ENCODE results near the gene RCAN1.

Gene RCAN1

DNA sequence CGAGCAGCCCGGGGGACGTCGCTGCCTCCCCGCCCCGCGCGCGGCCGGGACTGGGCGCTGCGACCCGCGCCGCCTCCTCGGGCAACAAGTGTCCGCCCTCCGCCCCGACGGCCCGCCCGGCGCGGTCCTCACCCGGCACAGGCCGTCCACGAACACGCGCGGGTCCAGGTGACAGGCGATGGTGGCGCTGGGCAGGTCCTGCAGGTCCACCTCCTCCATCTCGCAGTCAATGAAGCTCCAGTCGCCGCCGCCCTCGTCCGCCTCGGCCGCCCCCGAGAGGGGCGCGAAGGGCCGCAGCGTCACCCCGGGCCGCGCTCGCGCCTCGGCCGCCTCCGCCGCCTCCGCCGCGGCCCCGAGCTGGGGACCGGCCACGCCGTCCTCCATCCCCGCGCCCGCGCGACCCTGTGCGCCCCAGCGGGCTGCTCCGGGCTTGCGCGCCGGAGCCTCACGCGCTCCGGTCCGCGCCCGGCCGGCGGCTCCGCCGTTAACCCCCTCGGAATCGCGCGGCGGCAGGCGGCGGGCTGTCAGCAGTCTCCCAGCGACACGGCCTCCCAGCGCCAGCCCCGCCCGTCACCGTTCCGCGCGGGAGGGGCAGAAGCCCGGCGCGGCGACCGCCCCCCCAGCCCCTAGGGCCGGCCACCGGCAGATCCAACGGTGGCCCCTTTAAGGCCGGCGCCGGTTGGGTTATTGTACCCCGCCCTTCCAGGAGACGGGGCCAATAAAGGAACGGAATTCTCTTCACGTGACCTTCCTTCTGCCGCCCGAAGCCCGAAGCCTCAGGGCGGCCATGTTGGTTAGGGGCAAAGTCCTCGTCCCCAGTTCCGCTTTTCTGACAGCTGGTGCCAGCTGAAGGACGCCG lies at the start of gene RCAN1:
Gene RCAN1, minus strand, starts transcription at position 486 of the 859 bp plus-strand sequence. Its CDS starts 102 bp downstream, at position 384.
- DNase-seq (ENCODE audit: low read depth), result peak; percentile 79

DNA sequence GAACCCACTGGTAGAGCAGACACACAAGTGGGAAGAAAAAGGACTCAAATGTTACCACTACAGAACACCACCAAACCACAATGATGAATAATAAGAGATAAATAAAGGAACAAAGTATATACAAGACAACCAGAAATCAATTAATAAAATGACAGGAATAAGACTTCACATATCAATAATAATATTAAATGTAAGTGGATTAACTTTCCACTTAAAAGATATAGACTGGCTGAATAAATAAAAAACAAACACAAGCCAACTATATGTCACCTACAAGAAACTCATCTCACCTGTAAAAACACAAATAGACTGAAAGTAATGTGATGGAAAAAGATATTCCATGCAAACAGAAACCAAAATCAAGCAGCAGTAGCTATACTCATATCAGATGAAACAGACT lies 46.9 kb upstream of the RCAN1 start:
- DNase-seq (ENCODE audit: low read depth), result no peak

- DNase-seq (ENCODE audit: low read depth), result no peak
Measured at GRCh38 chr21:34653522-34653921, 38.6 kb upstream of the RCAN1 start.

DNA sequence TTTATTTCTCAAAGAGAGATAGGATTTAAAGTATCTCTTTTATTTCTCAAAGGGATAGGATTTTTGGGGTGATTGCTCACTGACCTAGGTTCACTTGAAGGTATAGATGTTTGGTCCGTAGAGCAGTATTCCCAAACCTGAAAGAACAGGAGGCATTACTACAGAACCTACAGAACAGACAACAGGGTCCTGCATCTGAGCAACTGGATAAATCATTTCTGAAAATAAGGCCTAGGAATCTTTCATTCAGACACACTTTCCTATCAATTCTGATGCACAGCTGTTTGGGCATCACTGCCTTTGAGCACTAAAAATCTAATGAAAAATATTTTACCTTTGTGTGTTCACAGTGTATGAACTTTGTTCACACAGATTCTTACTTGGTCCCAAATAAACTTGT lies 36.7 kb upstream of the RCAN1 start:
- no peak for DNase-seq (ENCODE audit: low read depth)

DNA sequence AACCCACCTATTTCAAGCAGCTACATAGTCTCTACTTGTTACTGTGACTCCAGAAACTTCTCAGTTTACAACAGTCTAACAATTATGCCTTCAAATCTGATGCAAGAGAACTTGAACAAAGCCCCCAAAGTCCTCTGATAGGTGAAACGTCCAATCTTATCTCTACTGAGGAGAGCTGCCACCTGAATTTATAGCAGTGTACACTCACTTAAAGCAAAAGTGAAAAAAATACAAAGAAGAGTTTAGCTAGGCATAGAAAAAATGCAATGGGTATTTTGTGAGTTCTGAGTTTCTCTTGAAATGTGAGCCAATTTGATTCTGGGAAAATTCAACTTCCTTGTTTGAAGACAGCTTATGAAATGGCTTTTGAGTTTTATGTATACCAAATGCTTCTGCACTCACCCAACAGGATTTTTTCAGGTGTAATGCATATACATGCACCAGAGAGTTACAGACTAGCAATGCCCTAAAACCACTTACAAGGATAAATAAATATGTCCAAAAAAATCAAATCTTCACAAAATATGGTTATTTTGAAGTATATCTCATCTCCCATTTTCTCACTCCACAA lies 36.0 kb upstream of the RCAN1 start:
- no peak for DNase-seq (ENCODE audit: low read depth)

GRCh38 chr21:34649400-34649799 lies 34.5 kb upstream of the RCAN1 start:
- DNase-seq (ENCODE audit: low read depth), result no peak

DNA sequence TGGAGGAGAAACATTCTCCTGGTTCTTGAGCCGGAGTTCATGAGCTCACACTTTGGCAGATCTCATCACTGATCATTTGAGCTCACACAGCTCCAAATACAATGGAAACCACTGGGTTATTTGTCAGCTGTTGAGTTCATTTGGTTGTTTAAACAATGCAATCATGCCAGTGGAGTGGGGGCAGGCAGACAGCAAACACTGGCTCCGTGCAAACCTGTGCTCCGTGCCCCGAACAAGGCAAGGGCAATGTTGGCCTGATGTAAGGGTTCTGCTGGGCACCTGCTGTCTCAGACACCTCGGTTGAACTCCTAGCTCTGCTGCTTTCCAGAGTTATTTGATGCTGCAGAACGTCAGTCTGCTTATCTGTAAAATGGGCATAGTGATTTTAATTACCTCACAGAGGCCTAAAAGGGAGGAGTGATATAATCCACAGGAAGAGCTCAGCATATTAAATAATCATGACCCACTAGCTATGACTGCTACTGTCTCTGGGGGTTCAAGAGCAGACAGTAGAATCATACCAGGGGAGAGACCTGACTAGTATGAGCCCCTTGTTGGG lies 33.9 kb upstream of the RCAN1 start:
- no peak for DNase-seq (ENCODE audit: low read depth)

GRCh38 chr21:34647555-34647954 lies 32.6 kb upstream of the RCAN1 start:
- DNase-seq (ENCODE audit: low read depth), result no peak

DNA sequence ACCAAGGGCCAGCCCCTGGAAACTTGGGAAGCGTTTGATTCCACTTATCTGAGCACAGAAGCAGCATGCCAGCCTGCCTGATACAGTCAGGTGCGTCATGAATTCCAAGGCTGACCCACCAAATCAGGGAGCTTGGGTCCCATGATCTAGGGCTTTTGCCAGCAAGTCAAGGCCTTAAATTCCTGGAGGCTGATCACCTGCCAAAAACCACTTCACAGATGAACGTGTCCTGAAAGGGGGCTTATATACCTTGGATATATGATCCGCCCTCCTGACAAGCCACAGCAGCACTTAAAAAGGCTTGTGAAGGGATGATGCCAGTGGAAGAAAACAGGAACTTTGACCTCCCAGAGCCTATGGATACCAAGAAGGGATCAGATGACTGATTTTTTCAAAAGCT lies 29.9 kb upstream of the RCAN1 start:
- DNase-seq (ENCODE audit: low read depth), result no peak

GRCh38 chr21:34642211-34643075 lies 27.5 kb upstream of the RCAN1 start:
- no peak for DNase-seq (ENCODE audit: low read depth)

DNA sequence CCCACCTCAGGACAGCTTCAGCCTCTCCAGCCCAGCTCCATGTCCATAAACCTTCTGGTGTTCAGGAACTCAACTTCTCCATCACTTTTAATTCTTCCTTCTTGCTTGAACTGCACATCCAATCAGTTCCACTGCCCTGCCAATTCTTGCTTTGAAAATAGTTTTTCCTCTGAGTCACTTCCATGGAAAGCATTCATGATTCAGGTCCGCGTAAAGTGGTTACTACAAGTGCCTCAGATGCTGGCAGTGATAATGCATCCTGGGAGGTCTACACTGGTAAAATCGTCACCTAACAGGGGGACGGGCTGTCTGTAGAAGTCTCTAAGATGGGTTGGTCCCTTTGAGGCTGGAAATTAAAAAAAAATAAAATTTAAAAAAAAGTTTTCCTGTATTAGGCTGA lies 25.9 kb upstream of the RCAN1 start:
- peak; percentile 21 for DNase-seq (ENCODE audit: low read depth)

GRCh38 chr21:34639882-34640788 lies 25.2 kb upstream of the RCAN1 start:
- DNase-seq (ENCODE audit: low read depth), result no peak

DNA sequence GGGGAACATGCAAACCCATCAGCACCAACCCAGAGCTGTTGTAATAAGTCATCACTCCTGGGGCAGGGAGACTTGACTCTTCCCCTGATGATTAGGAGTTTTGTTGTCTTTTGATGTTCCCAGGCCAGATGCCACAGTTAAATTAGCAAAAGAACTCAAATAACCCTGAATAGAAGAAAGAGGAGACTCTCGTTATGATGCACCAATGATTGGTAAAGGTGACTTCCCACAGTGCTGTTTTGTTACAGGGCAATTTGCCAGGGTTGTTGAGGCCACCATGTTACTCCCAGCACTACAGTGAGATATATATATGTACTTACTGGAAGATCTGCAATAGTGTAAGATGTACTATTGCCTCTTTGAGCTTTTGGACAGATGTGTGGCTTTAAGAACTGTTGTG lies 24.3 kb upstream of the RCAN1 start:
- no peak for DNase-seq (ENCODE audit: low read depth)

DNA sequence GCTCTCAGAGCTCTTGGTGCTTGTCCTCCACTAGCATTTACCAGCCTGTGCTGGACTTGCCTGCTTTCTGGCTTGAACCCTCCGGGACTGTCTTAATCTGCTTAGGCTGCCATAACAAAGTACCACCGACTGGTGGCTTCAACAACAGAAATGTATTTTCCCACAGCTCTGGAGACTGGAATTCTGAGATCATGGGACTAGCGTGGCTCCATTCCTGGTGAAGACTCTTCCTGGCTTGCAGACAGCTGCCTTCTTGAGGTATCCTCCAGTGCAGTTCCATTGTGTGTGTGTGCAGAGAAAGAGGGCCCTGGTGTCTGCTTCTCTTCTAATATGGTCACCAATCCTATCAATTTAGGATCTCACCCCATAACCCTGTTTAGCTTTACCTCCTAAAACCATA lies 22.0 kb upstream of the RCAN1 start:
- DNase-seq (ENCODE audit: low read depth), result no peak

DNA sequence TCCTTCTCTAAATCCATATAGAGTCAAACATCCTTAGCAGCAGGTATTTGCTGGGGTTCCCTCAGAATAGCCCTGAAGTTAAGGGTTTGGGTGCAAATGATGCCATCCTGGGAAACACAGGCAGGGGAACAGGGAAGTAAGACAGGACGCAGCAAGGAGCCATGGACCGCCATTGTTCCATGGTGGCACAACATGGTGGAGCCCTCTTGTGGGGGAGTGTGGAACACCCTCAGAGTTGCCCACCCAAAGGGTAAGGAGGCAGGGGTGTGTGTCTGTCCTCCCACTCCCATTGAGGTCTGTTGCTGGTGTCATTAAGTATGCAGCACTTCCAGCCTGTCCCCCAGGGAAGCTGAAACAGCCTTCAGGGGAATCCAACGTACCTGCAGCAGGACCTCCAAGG lies 20.4 kb upstream of the RCAN1 start:
- DNase-seq (ENCODE audit: low read depth), result no peak

DNA sequence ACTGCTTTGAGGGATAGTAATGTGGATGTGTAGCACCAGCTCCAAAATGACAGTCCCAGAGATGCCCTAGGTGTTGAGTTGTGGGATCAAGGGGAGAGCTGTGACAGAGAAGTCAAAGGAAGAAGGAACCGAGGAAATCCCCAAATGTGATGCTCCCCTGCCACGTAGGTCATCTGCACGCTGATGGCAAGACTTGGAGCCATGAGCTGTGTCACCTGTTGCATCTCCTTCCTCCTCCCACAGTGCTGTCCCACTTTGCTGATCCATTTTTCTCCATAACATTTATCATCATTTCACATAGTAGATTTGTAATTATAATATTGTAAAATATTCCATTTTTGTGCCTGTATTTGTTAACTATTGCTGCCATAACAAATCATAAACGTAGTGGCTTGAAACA lies 17.6 kb upstream of the RCAN1 start:
- DNase-seq (ENCODE audit: low read depth), result no peak

DNA sequence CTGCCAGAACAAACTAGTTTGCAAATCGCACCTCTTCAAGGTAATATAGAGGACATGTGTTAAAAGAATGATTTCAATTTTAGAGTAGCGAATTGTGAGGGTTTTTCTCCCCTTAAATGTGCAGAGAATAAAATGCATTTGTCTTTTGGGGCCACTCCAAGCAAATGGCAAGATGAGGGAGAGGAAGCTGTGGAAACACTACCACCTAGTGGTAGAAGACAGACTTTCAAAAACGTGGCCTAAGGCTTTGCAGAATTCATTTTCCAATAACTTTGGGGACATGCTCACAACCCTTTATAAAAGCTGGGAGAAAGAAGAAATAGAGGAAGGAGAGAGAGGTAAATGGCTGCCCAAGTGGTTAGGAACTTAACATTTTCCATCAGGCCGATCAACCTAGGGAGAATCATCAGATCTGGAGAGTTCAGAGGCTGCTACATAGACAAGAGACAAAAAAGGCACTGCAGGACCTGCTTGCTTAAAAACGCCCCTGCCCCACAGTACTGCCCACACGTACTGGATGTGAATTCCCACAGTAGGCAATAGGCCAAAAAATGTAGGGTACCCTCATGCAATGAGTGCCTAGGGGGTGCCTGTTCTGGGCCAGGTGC lies 15.7 kb upstream of the RCAN1 start:
- DNase-seq (ENCODE audit: low read depth), result peak; percentile 38

DNA sequence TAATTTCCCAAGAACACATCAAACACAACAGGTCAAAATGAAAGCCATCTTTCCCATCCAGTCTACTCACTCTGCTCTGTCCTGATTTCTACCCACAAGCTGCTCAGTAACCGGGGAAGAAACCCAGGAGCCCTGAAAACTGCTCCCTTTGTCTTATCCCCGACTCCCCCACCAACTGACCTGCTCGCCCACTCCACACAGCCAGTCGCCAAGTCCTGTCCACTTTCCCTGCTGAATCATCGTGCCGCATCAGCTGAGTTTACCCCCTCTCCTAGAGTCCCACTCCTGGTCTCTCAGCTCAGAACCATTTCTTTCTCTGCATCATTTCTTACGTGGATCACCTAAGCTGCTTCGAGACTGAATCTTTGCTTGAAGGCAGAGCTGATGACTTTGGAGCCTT lies 11.2 kb upstream of the RCAN1 start:
- DNase-seq (ENCODE audit: low read depth), result no peak

DNA sequence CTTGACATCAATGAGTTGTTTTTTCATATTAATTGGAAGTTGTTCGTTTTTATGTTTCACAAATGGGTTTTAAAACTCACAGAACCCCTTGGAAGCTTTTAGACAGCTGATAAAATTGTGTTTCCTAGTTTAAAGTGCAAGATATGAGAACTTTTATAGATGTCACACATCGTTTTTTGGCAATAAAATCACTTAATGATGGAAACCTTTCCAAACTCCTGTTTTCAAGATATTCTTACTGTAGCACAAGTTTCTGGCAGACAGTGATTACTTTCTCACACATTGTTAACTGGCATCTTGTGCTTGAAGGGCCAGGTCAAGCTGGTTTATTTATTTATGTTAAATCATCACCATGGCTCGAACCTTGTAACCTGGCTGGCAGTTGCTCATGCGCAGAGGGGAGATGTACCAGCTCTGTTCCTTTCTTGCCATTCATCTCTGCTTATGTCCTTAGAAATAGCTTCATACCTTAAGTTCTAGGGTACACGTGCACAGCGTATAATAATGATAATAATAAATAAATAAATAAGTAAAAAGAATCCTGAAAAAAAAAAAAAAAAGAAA lies 10.2 kb upstream of the RCAN1 start:
- DNase-seq (ENCODE audit: low read depth), result no peak

DNA sequence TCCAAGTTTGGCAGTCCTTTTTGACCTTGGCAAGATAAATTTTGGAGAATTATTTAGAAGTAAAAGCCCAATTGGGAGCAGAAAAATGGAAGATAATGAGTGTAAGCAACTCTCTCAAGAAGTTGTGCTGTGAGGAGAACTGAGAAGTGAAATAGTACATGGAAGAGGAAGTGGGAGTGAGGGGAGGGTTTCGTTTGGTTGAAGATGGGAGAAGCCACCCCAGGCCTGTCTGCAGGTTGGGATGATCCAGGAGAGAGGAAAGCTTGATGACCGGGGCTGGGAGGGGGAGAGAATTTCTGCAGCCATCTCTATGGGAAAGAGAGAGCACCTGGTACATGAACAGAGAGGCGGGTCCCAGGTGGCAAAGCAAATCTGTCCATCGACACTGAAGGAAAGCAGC lies 8.6 kb upstream of the RCAN1 start:
- DNase-seq (ENCODE audit: low read depth), result no peak
